Measurements from ENCODE around the gene NCAN. TPM values are rescaled to one million over a fixed set of nuclear protein-coding genes. Genes with fewer than 3 reads are reported as not detected.

The NCAN gene
- total and polyA plus RNA-seq, 9 of the 15 experiments (the other 6 are each of a cell fraction or from before 2014, with no cell fraction given): 0.04 TPM; not detected in 8

- 0 out of 2 replicates have a peak, but pooled peaks have one; percentile 23 for TF ChIP-seq ZHX1 (conservative IDR thresholded peaks at IDR 0.05; ENCODE audit: low read length)
- no peak for TF ChIP-seq ZNF239 (CRISPR knock-in tag; IDR thresholded peaks at IDR 0.05)
- TF ChIP-seq SP1 (CRISPR knock-in tag; IDR thresholded peaks at IDR 0.05): peak; percentile 94
- TF ChIP-seq THAP7 (CRISPR knock-in tag; IDR thresholded peaks at IDR 0.05): no peak
- peak; percentile 53 for TF ChIP-seq NEUROD1 (IDR thresholded peaks at IDR 0.05; ENCODE audit: borderline replicate concordance, low read depth, low read length, partially characterized antibody)
- peak; percentile 35 for TF ChIP-seq SAP30 (IDR thresholded peaks at IDR 0.05; ENCODE audit: borderline replicate concordance, insufficient read depth, low read depth, low read length, poor library complexity, severe bottlenecking)
- TF ChIP-seq E2F6 (IDR thresholded peaks at IDR 0.05; ENCODE audit: borderline replicate concordance in 1 of 2, extremely low read depth in 1 of 2, insufficient read depth in 1 of 2, insufficient read length in 1 of 2, low read depth in 1 of 2, low read length in 1 of 2, poor library complexity in 1 of 2, severe bottlenecking in 1 of 2): peak; percentile 94 to 96
- TF ChIP-seq EGR1 (conservative IDR thresholded peaks at IDR 0.05): peak; percentile 49
- TF ChIP-seq JUND (IDR thresholded peaks at IDR 0.05; ENCODE audit: borderline replicate concordance, low read depth, low read length): peak; percentile 63; the same call in 1 of the 2 replicates
- TF ChIP-seq JUND (tag; IDR thresholded peaks at IDR 0.05; ENCODE audit: borderline replicate concordance, low read depth, low read length): no peak; the same call in 2 of the 3 replicates
- peak; percentile 62; the same call in 1 of the 2 replicates for TF ChIP-seq JUN (IDR thresholded peaks at IDR 0.05; ENCODE audit: borderline replicate concordance, low read depth, low read length)
- TF ChIP-seq JUN (CRISPR knock-in tag; IDR thresholded peaks at IDR 0.05; ENCODE audit: borderline replicate concordance): peak; percentile 98
- TF ChIP-seq CREM (IDR thresholded peaks at IDR 0.05; ENCODE audit: low read depth): peak; percentile 78
- TF ChIP-seq ZBTB9 (CRISPR knock-in tag; IDR thresholded peaks at IDR 0.05): peak; percentile 66; the same call in 1 of the 2 replicates
- TF ChIP-seq ZNF174 (CRISPR knock-in tag; IDR thresholded peaks at IDR 0.05): no peak
- TF ChIP-seq RBBP5 (IDR thresholded peaks at IDR 0.05; ENCODE audit: borderline replicate concordance, insufficient read depth, low read length, poor library complexity, severe bottlenecking): peak; percentile 57
- TF ChIP-seq TCF7 (IDR thresholded peaks at IDR 0.05; ENCODE audit: borderline replicate concordance): 0 out of 2 replicates have a peak, but pooled peaks have one; percentile 65
- no peak for TF ChIP-seq PATZ1 (CRISPR knock-in tag; IDR thresholded peaks at IDR 0.05; ENCODE audit: borderline replicate concordance)
These were observed 13.2 kb downstream of the NCAN start (continued) for GRCh38 chr19:19224852-19225494.

Data from K562 (cell line).